Measurements from ENCODE around the gene FBXW5.

- TF ChIP-seq CTCF (IDR thresholded peaks at IDR 0.05) (no peak), POLR2AphosphoS5 (IDR thresholded peaks at IDR 0.05) (no peak), POLR2A (IDR thresholded peaks at IDR 0.05) (no peak)
Measured at GRCh38 chr9:136973618-136974617, 29.4 kb upstream of the FBXW5 start.

Measured in prostate gland (tissue), 2 donors.